OCI-LY1 (cell line): ENCODE results near the gene SSX4B.

Experiments used
- CTCF ChIP-seq: fragments of 200-600 bp; sonication (generic), shearing (Covaris generic); IDR thresholded peaks from 2 replicates; pipeline ENCODE4 v1.5.1; 2017; ENCODE audit warnings: mild to moderate bottlenecking, antibody characterized with exemption, low read length, moderate library complexity, mixed read lengths
- EZH2 ChIP-seq: fragments of 200-600 bp; sonication (generic), shearing (Covaris generic); IDR thresholded peaks from 2 replicates; pipeline ENCODE4 v1.8.0; 2017; ENCODE audit warnings: borderline replicate concordance, mixed run types, mild to moderate bottlenecking, antibody characterized with exemption, low read length, moderate library complexity, mixed read lengths

GRCh38 chrX:48460031-48460430 lies 48.3 kb upstream of the SSX4B start:
- TF ChIP-seq CTCF (no peak), EZH2 (no peak)
